Gastrocnemius medialis (tissue), 4 donors: ENCODE results near the gene ELP2. TPM values are rescaled to one million over a fixed set of nuclear protein-coding genes. Genes with fewer than 3 reads are reported as not detected.
"Not testable (repeated sequence)": the region's sequence is repeated elsewhere in the genome, so short reads cannot be mapped to it uniquely, and the experiment has no call there.

ENCODE experiments used
- ATAC-seq, 2 donors: fragments of 150-250 bp; one replicate each; pipeline ENCODE4 v1.9.1; 2016
- DNase-seq, 2 donors: peaks; one replicate each; pipeline ENCODE4 v3.0.0-alpha.2; 2019
- H3K27ac ChIP-seq, 4 donors: fragments of 200-600 bp; sonication (generic); 1 replicate in 1 of 4; 2 replicates in 3 of 4; pipeline ENCODE4 v1.5.1; 2016 to 2018; ENCODE audit warnings: mild to moderate bottlenecking in 2 of 4, moderate library complexity in 1 of 4
- H3K27me3 ChIP-seq, 3 donors: fragments of 200-600 bp; sonication (generic) in 2 of 3; 1 replicate in 1 of 3; 2 replicates in 2 of 3; pipeline versions ENCODE4 v1.5.1 to v1.6.0; 2016 to 2019; ENCODE audit warnings: mild to moderate bottlenecking in 1 of 3, moderate library complexity in 1 of 3
- H3K36me3 ChIP-seq, 2 donors: fragments of 200-600 bp; sonication (generic) in 1 of 2; one replicate each; pipeline ENCODE4 v1.5.1; 2017 to 2018
- H3K4me1 ChIP-seq, 2 donors: fragments of 200-600 bp; sonication (generic) in 1 of 2; one replicate each; pipeline ENCODE4 v1.5.1; 2016 to 2017; ENCODE audit warnings: mild to moderate bottlenecking in 2 of 2
- H3K4me3 ChIP-seq, 4 donors: fragments of 200-600 bp; sonication (generic) in 3 of 4; 1 replicate in 1 of 4; 2 replicates in 3 of 4; pipeline ENCODE4 v1.5.1; 2016 to 2019; ENCODE audit warnings: mild to moderate bottlenecking in 2 of 4
- H3K9me3 ChIP-seq, 3 donors: fragments of 200-600 bp; sonication (generic) in 2 of 3; 1 replicate in 1 of 3; 2 replicates in 2 of 3; pipeline ENCODE4 v1.5.1; 2016 to 2019
- CTCF ChIP-seq, 5 experiments: fragments of 450-650 bp in 3 of 5; fragments of 200-600 bp in 2 of 5; sonication (generic) in 2 of 5; IDR thresholded peaks in 4 of 5; conservative IDR thresholded peaks in 1 of 5; 1 replicate in 4 of 5; 2 replicates in 1 of 5; pipeline ENCODE4 v1.5.1; 2016 to 2019; ENCODE audit warnings: antibody characterized with exemption in 5 of 5, mild to moderate bottlenecking in 3 of 5, moderate library complexity in 3 of 5
- POLR2A ChIP-seq, 2 donors: fragments of 450-650 bp; IDR thresholded peaks; one replicate each; pipeline ENCODE4 v1.6.1; 2017; ENCODE audit warnings: antibody characterized with exemption in 2 of 2, mild to moderate bottlenecking in 2 of 2, moderate library complexity in 2 of 2
- in situ Hi-C, 4 donors: fragments of 200-750 bp; cut with MboI; loops; one replicate each; pipeline versions ENCODE4 v1.15.0 to v1.8.0; 2017; ENCODE audit warnings: low sequenced_read_pairs in 4 of 4
- intact Hi-C: fragments of 100-400 bp; cut with DNase I; formaldehyde crosslinking; loops from one replicate; pipeline ENCODE4 v1.15.1; 2023; ENCODE audit warnings: low total_unique reads
- total RNA-seq, 4 donors: library from RNA; depleted of rRNA; stranded (reverse); fragments of >200 nt; gene quantifications; one replicate each; pipeline versions ENCODE4 v1.1.0 to v1.2.3, GENCODE V29; 2016

ELP2 gene
- total RNA-seq, 4 donors from 2014 or later, result 23.7 to 51.0 (median 42.8) TPM

- DNase-seq (no peak), ATAC-seq (no peak)
- no peak for TF ChIP-seq POLR2A (IDR thresholded peaks at IDR 0.05)
- no peak for TF ChIP-seq CTCF (IDR thresholded peaks at IDR 0.05 in 4 of 5, conservative IDR thresholded peaks at IDR 0.05 in 1 of 5)
- in situ Hi-C loops (no loop called here), intact Hi-C loops (no loop called here)
- H3K27me3 ChIP-seq, result no peaks in the 10 kb centered on the region
- no peaks in the 10 kb centered on the region for H3K4me1 ChIP-seq
- H3K4me3 ChIP-seq, result no peak overlapping the region
- no peak overlapping the region for H3K27ac ChIP-seq
- no peaks in the 10 kb centered on the region for H3K9me3 ChIP-seq
- H3K36me3 ChIP-seq, result peaks cover 0 to 59% of the 10 kb centered on the region in 2 donors
Measured at GRCh38 chr18:36112302-36112701, 17.4 kb upstream of the ELP2 start.

- intact Hi-C loops, result no loop called here
Measured at GRCh38 chr18:36114251-36114650, 15.4 kb upstream of the ELP2 start.

GRCh38 chr18:36114738-36115137 lies 15.0 kb upstream of the ELP2 start:
- Histone ChIP-seq H3K27ac (no peak overlapping the region), H3K36me3 (peaks cover 0 to 56% of the 10 kb centered on the region in 2 donors), H3K9me3 (no peaks in the 10 kb centered on the region), H3K4me1 (no peaks in the 10 kb centered on the region), H3K4me3 (no peak overlapping the region), H3K27me3 (no peaks in the 10 kb centered on the region)
- DNase-seq (no peak), ATAC-seq (no peak)
- intact Hi-C loops (no loop called here), in situ Hi-C loops (no loop called here)
- TF ChIP-seq CTCF (IDR thresholded peaks at IDR 0.05 in 4 of 5, conservative IDR thresholded peaks at IDR 0.05 in 1 of 5), result no peak
- TF ChIP-seq POLR2A (IDR thresholded peaks at IDR 0.05), result no peak

More at GRCh38 chr18:36114251-36114650, 15.4 kb upstream of the ELP2 start:
- Histone ChIP-seq H3K9me3 (no peaks in the 10 kb centered on the region), H3K4me1 (no peaks in the 10 kb centered on the region), H3K36me3 (peaks cover 0 to 52% of the 10 kb centered on the region in 2 donors), H3K4me3 (no peak overlapping the region), H3K27ac (no peak overlapping the region), H3K27me3 (no peaks in the 10 kb centered on the region)
- ATAC-seq, result no peak
- in situ Hi-C loops, result no loop called here
- TF ChIP-seq CTCF (IDR thresholded peaks at IDR 0.05 in 4 of 5, conservative IDR thresholded peaks at IDR 0.05 in 1 of 5) (no peak), POLR2A (IDR thresholded peaks at IDR 0.05) (no peak)
- DNase-seq, result no peak

- ATAC-seq, H3K4me3 ChIP-seq, in situ Hi-C loops, H3K4me1 ChIP-seq, H3K9me3 ChIP-seq, H3K27ac ChIP-seq, H3K27me3 ChIP-seq, intact Hi-C loops, DNase-seq: not testable (repeated sequence)
- peaks cover 0 to 63% of the 10 kb centered on the region in 2 donors for H3K36me3 ChIP-seq
Measured at GRCh38 chr18:36116771-36117170, 12.9 kb upstream of the ELP2 start.

- ATAC-seq (no peak), DNase-seq (no peak)
- in situ Hi-C loops, result no loop called here
- Histone ChIP-seq H3K4me3 (no peak overlapping the region), H3K27ac (no peak overlapping the region), H3K9me3 (no peaks in the 10 kb centered on the region), H3K36me3 (peaks cover 0 to 62% of the 10 kb centered on the region in 2 donors), H3K27me3 (no peaks in the 10 kb centered on the region), H3K4me1 (no peaks in the 10 kb centered on the region)
- intact Hi-C loops, result no loop called here
- TF ChIP-seq POLR2A (IDR thresholded peaks at IDR 0.05), result no peak
- no peak for TF ChIP-seq CTCF (IDR thresholded peaks at IDR 0.05 in 4 of 5, conservative IDR thresholded peaks at IDR 0.05 in 1 of 5)
Measured at GRCh38 chr18:36120297-36120696, 9.4 kb upstream of the ELP2 start.
